ENCODE data around the gene ADISSP.

ADISSP gene

GRCh38 chr20:3767427-3768341, at the start of gene ADISSP:
TSS of gene ADISSP (minus strand) at chr20:3767753. CDS start at chr20:3760100, 7,653 bp downstream.
- Histone ChIP-seq H3K9me3 (ENCODE audit: control insufficient read depth, insufficient read depth, low read length) (no peaks in the 10 kb centered on the region), H3K9ac (ENCODE audit: low read depth, low read length) (peak within 1 kb of the TSS; percentile 74), H3K36me3 (ENCODE audit: insufficient read depth, low read length) (no peaks in the 10 kb centered on the region; the same call in 1 of the 2 replicates), H3K4me1 (ENCODE audit: insufficient read depth, low read length) (no peaks in the 10 kb centered on the region; the same call in 1 of the 2 replicates)

GRCh38 chr20:3815703-3816315, 48.3 kb upstream of the ADISSP start:
- H3K36me3 ChIP-seq (ENCODE audit: insufficient read depth, low read length): no peaks in the 10 kb centered on the region
- peaks cover 20% of the 10 kb centered on the region for H3K4me1 ChIP-seq (ENCODE audit: insufficient read depth, low read length)
- no peak overlapping the region for H3K9ac ChIP-seq (ENCODE audit: low read depth, low read length)
- H3K9me3 ChIP-seq (ENCODE audit: control insufficient read depth, insufficient read depth, low read length): no peaks in the 10 kb centered on the region

GRCh38 chr20:3814928-3815495, 47.5 kb upstream of the ADISSP start:
- H3K36me3 ChIP-seq (ENCODE audit: insufficient read depth, low read length): no peaks in the 10 kb centered on the region
- H3K4me1 ChIP-seq (ENCODE audit: insufficient read depth, low read length): peaks cover 20% of the 10 kb centered on the region
- no peaks in the 10 kb centered on the region for H3K9me3 ChIP-seq (ENCODE audit: control insufficient read depth, insufficient read depth, low read length)
- no peak overlapping the region for H3K9ac ChIP-seq (ENCODE audit: low read depth, low read length)

GRCh38 chr20:3813848-3814581, 46.5 kb upstream of the ADISSP start:
- no peak overlapping the region for H3K9ac ChIP-seq (ENCODE audit: low read depth, low read length)
- H3K9me3 ChIP-seq (ENCODE audit: control insufficient read depth, insufficient read depth, low read length): no peaks in the 10 kb centered on the region
- H3K4me1 ChIP-seq (ENCODE audit: insufficient read depth, low read length): peaks cover 15% of the 10 kb centered on the region
- H3K36me3 ChIP-seq (ENCODE audit: insufficient read depth, low read length): no peaks in the 10 kb centered on the region

- Histone ChIP-seq H3K4me1 (ENCODE audit: insufficient read depth, low read length) (peaks cover 18% of the 10 kb centered on the region), H3K9me3 (ENCODE audit: control insufficient read depth, insufficient read depth, low read length) (no peaks in the 10 kb centered on the region), H3K36me3 (ENCODE audit: insufficient read depth, low read length) (no peaks in the 10 kb centered on the region), H3K9ac (ENCODE audit: low read depth, low read length) (no peak overlapping the region)
Observed at GRCh38 chr20:3812975-3813847, 45.7 kb upstream of the ADISSP start.

GRCh38 chr20:3812259-3812681, 44.7 kb upstream of the ADISSP start:
- Histone ChIP-seq H3K9ac (ENCODE audit: low read depth, low read length) (no peak overlapping the region), H3K9me3 (ENCODE audit: control insufficient read depth, insufficient read depth, low read length) (no peaks in the 10 kb centered on the region), H3K36me3 (ENCODE audit: insufficient read depth, low read length) (no peaks in the 10 kb centered on the region), H3K4me1 (ENCODE audit: insufficient read depth, low read length) (peaks cover 27% of the 10 kb centered on the region)

- Histone ChIP-seq H3K9ac (ENCODE audit: low read depth, low read length) (no peak overlapping the region), H3K9me3 (ENCODE audit: control insufficient read depth, insufficient read depth, low read length) (no peaks in the 10 kb centered on the region), H3K4me1 (ENCODE audit: insufficient read depth, low read length) (peaks cover 31% of the 10 kb centered on the region), H3K36me3 (ENCODE audit: insufficient read depth, low read length) (no peaks in the 10 kb centered on the region)
Observed at GRCh38 chr20:3811467-3812258, 44.1 kb upstream of the ADISSP start.

- no peaks in the 10 kb centered on the region for H3K9me3 ChIP-seq (ENCODE audit: control insufficient read depth, insufficient read depth, low read length)
- no peak overlapping the region for H3K9ac ChIP-seq (ENCODE audit: low read depth, low read length)
- no peaks in the 10 kb centered on the region for H3K36me3 ChIP-seq (ENCODE audit: insufficient read depth, low read length)
- peaks cover 26% of the 10 kb centered on the region; the same call in 1 of the 2 replicates for H3K4me1 ChIP-seq (ENCODE audit: insufficient read depth, low read length)
Observed at GRCh38 chr20:3808544-3808943, 41.0 kb upstream of the ADISSP start.

GRCh38 chr20:3804781-3805180, 37.2 kb upstream of the ADISSP start:
- Histone ChIP-seq H3K9me3 (ENCODE audit: control insufficient read depth, insufficient read depth, low read length) (no peaks in the 10 kb centered on the region), H3K4me1 (ENCODE audit: insufficient read depth, low read length) (peaks cover 31% of the 10 kb centered on the region), H3K36me3 (ENCODE audit: insufficient read depth, low read length) (no peaks in the 10 kb centered on the region), H3K9ac (ENCODE audit: low read depth, low read length) (no peak overlapping the region)

GRCh38 chr20:3804254-3804751, 36.8 kb upstream of the ADISSP start:
- no peaks in the 10 kb centered on the region for H3K9me3 ChIP-seq (ENCODE audit: control insufficient read depth, insufficient read depth, low read length)
- H3K9ac ChIP-seq (ENCODE audit: low read depth, low read length): no peak overlapping the region
- H3K4me1 ChIP-seq (ENCODE audit: insufficient read depth, low read length): peaks cover 34% of the 10 kb centered on the region
- no peaks in the 10 kb centered on the region for H3K36me3 ChIP-seq (ENCODE audit: insufficient read depth, low read length)

- Histone ChIP-seq H3K9me3 (ENCODE audit: control insufficient read depth, insufficient read depth, low read length) (no peaks in the 10 kb centered on the region), H3K9ac (ENCODE audit: low read depth, low read length) (no peak overlapping the region), H3K4me1 (ENCODE audit: insufficient read depth, low read length) (peaks cover 38% of the 10 kb centered on the region), H3K36me3 (ENCODE audit: insufficient read depth, low read length) (no peaks in the 10 kb centered on the region)
Observed at GRCh38 chr20:3803854-3804253, 36.3 kb upstream of the ADISSP start.

- Histone ChIP-seq H3K9ac (ENCODE audit: low read depth, low read length) (no peak overlapping the region), H3K36me3 (ENCODE audit: insufficient read depth, low read length) (no peaks in the 10 kb centered on the region), H3K9me3 (ENCODE audit: control insufficient read depth, insufficient read depth, low read length) (no peaks in the 10 kb centered on the region), H3K4me1 (ENCODE audit: insufficient read depth, low read length) (peaks cover 40% of the 10 kb centered on the region)
Observed at GRCh38 chr20:3803289-3803688, 35.7 kb upstream of the ADISSP start.

Measured in ES-I3 (cell line).